Breast epithelium (tissue), 4 donors: ENCODE results near the gene OXSR1. TPM values are rescaled to one million over a fixed set of nuclear protein-coding genes. Genes with fewer than 3 reads are reported as not detected.
"Not testable (repeated sequence)": the region's sequence is repeated elsewhere in the genome, so short reads cannot be mapped to it uniquely, and the experiment has no call there.

Source experiments
- DNase-seq, 2 donors: peaks; one replicate each; pipeline ENCODE4 v3.0.0-alpha.2; 2019; ENCODE audit warnings: low spot score in 2 of 2
- H3K27ac ChIP-seq, 2 donors: fragments of 200-600 bp; sonication (generic) in 1 of 2; one replicate each; pipeline ENCODE4 v1.5.1; 2016 to 2019; ENCODE audit warnings: mild to moderate bottlenecking in 1 of 2
- H3K27me3 ChIP-seq, 2 donors: fragments of 200-600 bp; sonication (generic) in 1 of 2; one replicate each; pipeline versions ENCODE4 v1.5.1 to v1.6.0; 2017 to 2019; ENCODE audit warnings: control low read depth in 1 of 2, mild to moderate bottlenecking in 1 of 2
- H3K36me3 ChIP-seq: fragments of 200-600 bp; one replicate; pipeline ENCODE4 v1.5.1; 2019
- H3K4me1 ChIP-seq, 2 donors: fragments of 200-600 bp; sonication (generic); one replicate each; pipeline ENCODE4 v1.5.1; 2016 to 2019; ENCODE audit warnings: control low read depth in 1 of 2
- H3K4me3 ChIP-seq, 3 donors: fragments of 200-600 bp; sonication (generic); 1 replicate in 2 of 3; 2 replicates in 1 of 3; pipeline ENCODE4 v1.5.1; 2016 to 2019; ENCODE audit warnings: mild to moderate bottlenecking in 3 of 3, moderate library complexity in 2 of 3
- H3K9me3 ChIP-seq, 2 donors: fragments of 200-600 bp; sonication (generic) in 1 of 2; one replicate each; pipeline ENCODE4 v1.5.1; 2016 to 2019; ENCODE audit warnings: control low read depth in 1 of 2
- POLR2A ChIP-seq: fragments of 450-650 bp; IDR thresholded peaks from one replicate; pipeline ENCODE4 v1.6.1; 2016; ENCODE audit warnings: antibody characterized with exemption, mild to moderate bottlenecking, moderate library complexity
- POLR2AphosphoS5 ChIP-seq, 3 donors: sonication (generic); formaldehyde crosslinking; IDR thresholded peaks; one replicate each; pipeline ENCODE4 v1.6.1; 2017; ENCODE audit warnings: antibody characterized with exemption in 3 of 3
- intact Hi-C: fragments of 100-400 bp; cut with DNase I; formaldehyde crosslinking; loops from one replicate; pipeline ENCODE4 v1.15.1; 2023; ENCODE audit warnings: low total_unique reads
- total RNA-seq, 3 donors: library from RNA; depleted of rRNA; stranded (reverse); fragments of >200 nt; gene quantifications; one replicate each; pipeline ENCODE4 v1.1.0, GENCODE V29; 2016
- TF ChIP-seq, protein P1 (sequence below), 3 donors: fragments of 450-650 bp; IDR thresholded peaks; one replicate each; pipeline ENCODE4 v1.5.1; 2016 to 2017; ENCODE audit warnings: antibody characterized with exemption in 3 of 3, mild to moderate bottlenecking in 3 of 3, moderate library complexity in 3 of 3

The OXSR1 gene
- total RNA-seq, 3 donors from 2014 or later = 29.0 to 41.6 (median 33.1) TPM

DNA sequence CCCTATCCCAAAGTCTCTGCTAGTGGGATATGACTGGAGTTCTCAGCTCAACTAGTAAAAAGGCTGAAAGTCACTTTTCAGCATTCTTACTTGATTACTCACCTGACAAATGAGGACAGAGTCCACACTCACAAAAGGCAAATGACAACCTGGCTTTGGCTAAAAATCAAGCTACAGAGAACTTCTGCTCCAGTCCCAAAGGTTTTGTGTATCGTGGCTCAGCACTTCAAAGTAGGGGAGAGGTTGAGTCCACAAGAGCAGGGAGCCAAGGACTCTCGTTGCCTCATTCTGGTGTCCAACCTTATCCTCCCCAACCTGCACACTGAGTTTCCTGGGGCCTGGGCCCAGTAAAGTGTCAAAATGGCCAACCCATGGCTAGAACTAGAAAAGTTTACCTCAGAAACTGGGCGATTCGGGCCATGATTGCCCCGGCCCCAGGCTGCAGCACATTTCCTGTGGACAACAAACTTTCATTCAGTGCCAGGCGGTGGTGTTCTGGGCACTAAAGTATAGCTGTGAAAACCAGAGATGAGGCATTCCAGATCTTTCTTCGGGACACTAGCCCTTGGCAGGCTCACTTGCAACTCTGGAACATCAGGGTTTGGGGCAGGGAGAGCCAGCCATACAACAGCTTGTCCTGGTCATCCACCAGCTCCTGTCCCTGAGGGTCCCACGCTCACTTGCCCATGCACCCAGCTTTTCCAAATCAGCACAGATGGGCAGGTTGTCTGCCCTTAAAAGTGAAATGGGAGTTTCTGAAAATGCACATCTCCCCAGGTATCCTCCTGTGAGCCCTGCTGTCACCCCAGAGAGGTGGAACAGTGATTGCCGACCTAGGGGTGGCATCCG lies 31.6 kb upstream of the OXSR1 start:
- no peaks in the 10 kb centered on the region for H3K36me3 ChIP-seq
- no peaks in the 10 kb centered on the region for H3K27me3 ChIP-seq
- H3K4me3 ChIP-seq = no peak overlapping the region
- H3K4me1 ChIP-seq = peaks cover 0 to 27% of the 10 kb centered on the region in 2 donors
- DNase-seq = no peak
- no peaks in the 10 kb centered on the region for H3K9me3 ChIP-seq
- no peak for TF ChIP-seq POLR2A
- TF ChIP-seq, protein P1, sequence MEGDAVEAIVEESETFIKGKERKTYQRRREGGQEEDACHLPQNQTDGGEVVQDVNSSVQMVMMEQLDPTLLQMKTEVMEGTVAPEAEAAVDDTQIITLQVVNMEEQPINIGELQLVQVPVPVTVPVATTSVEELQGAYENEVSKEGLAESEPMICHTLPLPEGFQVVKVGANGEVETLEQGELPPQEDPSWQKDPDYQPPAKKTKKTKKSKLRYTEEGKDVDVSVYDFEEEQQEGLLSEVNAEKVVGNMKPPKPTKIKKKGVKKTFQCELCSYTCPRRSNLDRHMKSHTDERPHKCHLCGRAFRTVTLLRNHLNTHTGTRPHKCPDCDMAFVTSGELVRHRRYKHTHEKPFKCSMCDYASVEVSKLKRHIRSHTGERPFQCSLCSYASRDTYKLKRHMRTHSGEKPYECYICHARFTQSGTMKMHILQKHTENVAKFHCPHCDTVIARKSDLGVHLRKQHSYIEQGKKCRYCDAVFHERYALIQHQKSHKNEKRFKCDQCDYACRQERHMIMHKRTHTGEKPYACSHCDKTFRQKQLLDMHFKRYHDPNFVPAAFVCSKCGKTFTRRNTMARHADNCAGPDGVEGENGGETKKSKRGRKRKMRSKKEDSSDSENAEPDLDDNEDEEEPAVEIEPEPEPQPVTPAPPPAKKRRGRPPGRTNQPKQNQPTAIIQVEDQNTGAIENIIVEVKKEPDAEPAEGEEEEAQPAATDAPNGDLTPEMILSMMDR (IDR thresholded peaks at IDR 0.05) = no peak
- TF ChIP-seq POLR2AphosphoS5 (IDR thresholded peaks at IDR 0.05) = no peak
- H3K27ac ChIP-seq = peak overlapping the region; percentile 60 to 68
- intact Hi-C loops = no loop called here

DNA sequence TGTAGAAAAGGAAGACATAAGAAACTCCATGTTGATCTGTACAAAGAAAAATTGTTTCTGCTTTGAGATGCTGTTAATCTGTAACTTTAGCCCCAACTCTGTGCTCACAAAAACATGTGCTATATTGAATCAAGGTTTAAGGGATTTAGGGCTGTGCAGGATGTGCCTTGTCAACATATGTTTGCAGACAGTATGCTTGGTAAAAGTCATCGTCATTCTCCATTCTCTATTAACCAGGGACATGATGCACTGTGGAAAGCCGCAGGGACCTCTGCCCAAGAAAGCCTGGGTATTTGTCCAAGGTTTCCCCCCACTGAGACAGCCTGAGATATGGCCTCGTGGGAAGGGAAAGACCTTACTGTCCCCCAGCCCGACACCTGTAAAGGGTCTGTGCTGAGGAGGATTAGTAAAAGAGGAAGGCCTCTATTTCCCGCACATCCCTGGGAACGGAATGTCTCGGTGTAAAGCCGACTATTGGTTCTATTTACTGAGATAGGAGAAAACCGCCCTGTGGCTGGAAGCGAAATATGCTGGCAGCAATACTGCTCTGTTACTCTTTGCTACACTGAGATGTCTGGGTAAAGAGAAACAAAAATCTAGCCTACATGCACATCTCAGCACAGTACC lies 30.7 kb upstream of the OXSR1 start:
- H3K36me3 ChIP-seq, H3K4me3 ChIP-seq, H3K27me3 ChIP-seq, H3K9me3 ChIP-seq, DNase-seq, intact Hi-C loops: not testable (repeated sequence)
- Histone ChIP-seq H3K4me1 (peaks cover 3 to 27% of the 10 kb centered on the region in 2 donors), H3K27ac (peak overlapping the region in 1 of 2 donors; percentile 68)

DNA sequence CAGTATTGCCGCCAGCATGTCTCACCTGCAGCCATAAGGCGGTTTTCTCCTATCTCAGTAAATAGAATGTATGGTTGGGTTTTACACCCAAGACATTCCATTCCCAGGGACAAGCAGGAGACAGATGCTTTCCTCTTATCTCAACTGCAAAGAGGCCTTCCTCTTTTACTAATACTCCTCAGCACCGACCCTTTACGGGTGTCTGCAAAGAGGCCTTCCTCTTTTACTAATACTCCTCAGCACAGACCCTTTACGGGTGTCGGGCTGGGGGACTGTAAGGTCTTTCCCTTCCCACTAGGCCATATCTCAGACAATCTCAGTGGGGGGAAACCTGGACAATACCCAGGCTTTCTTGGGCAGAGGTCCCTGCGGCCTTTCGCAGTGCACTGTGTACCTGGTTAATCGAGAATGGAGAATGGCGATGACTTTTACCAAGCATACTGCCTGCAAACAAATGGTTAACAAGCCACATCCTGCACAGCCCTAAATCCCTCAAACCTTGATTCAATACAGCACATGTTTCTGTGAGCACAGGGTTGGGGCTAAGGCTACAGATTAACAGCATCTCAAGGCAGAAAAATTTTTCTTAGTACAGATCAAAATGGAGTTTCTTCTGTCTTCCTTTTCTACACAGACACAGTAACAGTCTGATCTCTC lies 29.6 kb upstream of the OXSR1 start:
- H3K36me3 ChIP-seq, DNase-seq, H3K9me3 ChIP-seq, intact Hi-C loops, H3K27me3 ChIP-seq: not testable (repeated sequence)
- Histone ChIP-seq H3K4me1 (peaks cover 6 to 31% of the 10 kb centered on the region in 2 donors), H3K4me3 (peak overlapping the region; percentile 76 to 97 (median 90)), H3K27ac (peak overlapping the region; percentile 91 to 95)

DNA sequence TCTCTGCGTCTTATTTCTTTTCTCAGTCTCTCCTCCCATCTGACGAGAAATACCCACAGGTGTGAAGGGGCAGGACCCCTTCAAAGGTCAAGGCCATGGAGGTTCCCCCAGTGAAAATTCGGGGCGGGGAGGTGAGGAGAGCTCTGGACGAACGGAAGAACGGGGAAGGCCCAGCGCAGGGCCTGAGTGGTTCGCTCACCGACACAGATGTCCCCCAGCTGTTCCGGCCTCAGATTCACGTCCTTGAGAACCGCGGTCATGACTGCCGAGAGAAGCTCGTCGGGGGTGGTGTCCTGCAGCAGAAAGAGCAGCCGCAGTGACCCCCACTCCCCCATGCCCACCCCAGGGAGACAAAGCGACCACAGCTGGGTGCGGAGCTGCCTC lies 29.0 kb upstream of the OXSR1 start:
- H3K27ac ChIP-seq = peak overlapping the region; percentile 91 to 95
- no peaks in the 10 kb centered on the region for H3K36me3 ChIP-seq
- H3K27me3 ChIP-seq = no peaks in the 10 kb centered on the region
- peak overlapping the region; percentile 76 to 97 (median 90) for H3K4me3 ChIP-seq
- H3K9me3 ChIP-seq = no peaks in the 10 kb centered on the region
- intact Hi-C loops = no loop called here
- H3K4me1 ChIP-seq = peaks cover 6 to 31% of the 10 kb centered on the region in 2 donors
- no peak for DNase-seq
- TF ChIP-seq POLR2A = no peak
- TF ChIP-seq POLR2AphosphoS5 (IDR thresholded peaks at IDR 0.05) = no peak
- TF ChIP-seq, protein P1 (IDR thresholded peaks at IDR 0.05) = no peak

DNA sequence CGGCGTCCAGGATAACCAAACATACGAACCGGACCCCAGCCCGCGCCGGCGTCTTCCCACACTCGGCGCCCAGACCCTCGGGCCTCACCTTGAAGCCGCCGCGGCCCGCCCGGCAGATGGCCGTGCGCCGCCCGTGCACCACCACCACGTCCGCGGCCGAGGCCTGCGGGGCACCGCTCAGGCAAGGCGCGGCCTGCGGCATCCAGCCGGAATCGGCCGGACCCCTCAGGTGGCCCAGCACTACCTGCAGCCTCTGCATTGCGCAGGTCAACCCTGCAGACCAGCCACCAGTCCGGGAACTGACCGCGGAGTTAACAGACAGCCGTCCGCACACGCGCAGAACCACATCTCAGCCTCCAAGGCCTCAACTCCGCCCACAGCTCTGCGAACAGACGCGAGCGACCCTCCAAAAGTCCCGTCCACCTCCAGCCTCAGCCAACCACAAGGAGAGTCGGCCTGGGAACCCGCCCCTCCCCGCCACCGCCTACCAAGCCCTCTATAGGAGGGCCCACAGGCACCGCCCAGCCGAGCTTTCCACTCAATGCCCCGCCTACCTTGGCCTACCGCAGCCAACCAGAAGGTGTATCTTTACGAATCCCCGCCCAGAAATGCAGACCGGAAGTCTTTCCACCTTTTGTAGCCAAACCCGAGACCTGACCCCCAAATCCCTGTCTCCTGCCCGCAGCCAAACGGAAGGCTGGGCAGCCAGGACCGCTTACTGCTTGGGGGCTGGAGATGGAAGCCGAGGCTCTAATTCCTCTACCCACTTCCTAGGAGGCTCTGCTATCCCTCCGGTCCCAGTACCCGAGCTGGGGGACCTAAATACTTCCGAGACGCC lies 28.3 kb upstream of the OXSR1 start, which contains the start of gene ACAA1:
TSS of gene ACAA1 (minus strand) at position 351 of the 838 bp plus-strand sequence. CDS start at position 259, 92 bp downstream.
- Histone ChIP-seq H3K27ac (peak within 1 kb of the TSS; percentile 91 to 95), H3K36me3 (no peaks in the 10 kb centered on the region), H3K9me3 (no peaks in the 10 kb centered on the region), H3K4me1 (peaks cover 6 to 31% of the 10 kb centered on the region in 2 donors), H3K4me3 (peak within 1 kb of the TSS; percentile 76 to 97 (median 90)), H3K27me3 (no peaks in the 10 kb centered on the region)
- peak; percentile 99 for DNase-seq
- TF ChIP-seq POLR2A = peak; percentile 74
- TF ChIP-seq POLR2AphosphoS5 (IDR thresholded peaks at IDR 0.05) = peak; percentile 84 to 94 (median 85)
- TF ChIP-seq, protein P1 (IDR thresholded peaks at IDR 0.05) = no peak
- intact Hi-C loops = no loop called here
